ENCODE results near the gene TENT4A.

DNA sequence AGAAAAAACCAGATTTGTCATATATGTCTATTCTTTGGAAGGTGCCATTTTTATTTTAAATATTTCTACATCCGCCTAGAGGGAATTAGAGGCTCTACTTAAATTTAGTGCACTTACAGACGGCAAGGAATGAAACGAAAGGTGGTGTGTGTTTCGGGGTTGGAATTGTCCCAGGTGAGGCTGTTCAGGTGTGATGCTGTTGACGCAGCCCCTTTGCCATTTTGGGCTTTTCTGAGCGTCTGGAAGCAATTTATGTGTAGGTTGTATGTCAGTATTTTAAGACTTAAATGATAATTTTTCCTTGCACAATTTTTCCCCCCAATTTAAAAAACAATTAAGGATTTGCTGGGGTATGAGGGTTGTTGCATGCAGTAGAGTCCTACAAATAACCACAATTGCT lies 2.0 kb downstream of the TENT4A start:
- TF ChIP-seq, protein P1, sequence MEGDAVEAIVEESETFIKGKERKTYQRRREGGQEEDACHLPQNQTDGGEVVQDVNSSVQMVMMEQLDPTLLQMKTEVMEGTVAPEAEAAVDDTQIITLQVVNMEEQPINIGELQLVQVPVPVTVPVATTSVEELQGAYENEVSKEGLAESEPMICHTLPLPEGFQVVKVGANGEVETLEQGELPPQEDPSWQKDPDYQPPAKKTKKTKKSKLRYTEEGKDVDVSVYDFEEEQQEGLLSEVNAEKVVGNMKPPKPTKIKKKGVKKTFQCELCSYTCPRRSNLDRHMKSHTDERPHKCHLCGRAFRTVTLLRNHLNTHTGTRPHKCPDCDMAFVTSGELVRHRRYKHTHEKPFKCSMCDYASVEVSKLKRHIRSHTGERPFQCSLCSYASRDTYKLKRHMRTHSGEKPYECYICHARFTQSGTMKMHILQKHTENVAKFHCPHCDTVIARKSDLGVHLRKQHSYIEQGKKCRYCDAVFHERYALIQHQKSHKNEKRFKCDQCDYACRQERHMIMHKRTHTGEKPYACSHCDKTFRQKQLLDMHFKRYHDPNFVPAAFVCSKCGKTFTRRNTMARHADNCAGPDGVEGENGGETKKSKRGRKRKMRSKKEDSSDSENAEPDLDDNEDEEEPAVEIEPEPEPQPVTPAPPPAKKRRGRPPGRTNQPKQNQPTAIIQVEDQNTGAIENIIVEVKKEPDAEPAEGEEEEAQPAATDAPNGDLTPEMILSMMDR (IDR thresholded peaks at IDR 0.05), result no peak
- no peak for TF ChIP-seq POLR2A (IDR thresholded peaks at IDR 0.05)
